LHCN-M2 (cell line): Measurements from ENCODE around the gene COL18A1. TPM values are rescaled to one million over a fixed set of nuclear protein-coding genes. Genes with fewer than 3 reads are reported as not detected.
"Not testable (repeated sequence)": the region's sequence is repeated elsewhere in the genome, so short reads cannot be mapped to it uniquely, and the experiment has no call there.

ENCODE experiments used
- DNase-seq: peaks from one replicate; pipeline ENCODE4 v3.0.0-alpha.2; 2012; ENCODE audit warnings: low read depth
- total RNA-seq: library from RNA; depleted of rRNA; stranded (reverse); fragments of >200 nt; gene quantifications from 2 replicates; pipeline ENCODE4 v1.2.3, GENCODE V29; 2014

COL18A1 gene
- total RNA-seq, 1 experiment from 2014 or later = 54.2 TPM

DNA sequence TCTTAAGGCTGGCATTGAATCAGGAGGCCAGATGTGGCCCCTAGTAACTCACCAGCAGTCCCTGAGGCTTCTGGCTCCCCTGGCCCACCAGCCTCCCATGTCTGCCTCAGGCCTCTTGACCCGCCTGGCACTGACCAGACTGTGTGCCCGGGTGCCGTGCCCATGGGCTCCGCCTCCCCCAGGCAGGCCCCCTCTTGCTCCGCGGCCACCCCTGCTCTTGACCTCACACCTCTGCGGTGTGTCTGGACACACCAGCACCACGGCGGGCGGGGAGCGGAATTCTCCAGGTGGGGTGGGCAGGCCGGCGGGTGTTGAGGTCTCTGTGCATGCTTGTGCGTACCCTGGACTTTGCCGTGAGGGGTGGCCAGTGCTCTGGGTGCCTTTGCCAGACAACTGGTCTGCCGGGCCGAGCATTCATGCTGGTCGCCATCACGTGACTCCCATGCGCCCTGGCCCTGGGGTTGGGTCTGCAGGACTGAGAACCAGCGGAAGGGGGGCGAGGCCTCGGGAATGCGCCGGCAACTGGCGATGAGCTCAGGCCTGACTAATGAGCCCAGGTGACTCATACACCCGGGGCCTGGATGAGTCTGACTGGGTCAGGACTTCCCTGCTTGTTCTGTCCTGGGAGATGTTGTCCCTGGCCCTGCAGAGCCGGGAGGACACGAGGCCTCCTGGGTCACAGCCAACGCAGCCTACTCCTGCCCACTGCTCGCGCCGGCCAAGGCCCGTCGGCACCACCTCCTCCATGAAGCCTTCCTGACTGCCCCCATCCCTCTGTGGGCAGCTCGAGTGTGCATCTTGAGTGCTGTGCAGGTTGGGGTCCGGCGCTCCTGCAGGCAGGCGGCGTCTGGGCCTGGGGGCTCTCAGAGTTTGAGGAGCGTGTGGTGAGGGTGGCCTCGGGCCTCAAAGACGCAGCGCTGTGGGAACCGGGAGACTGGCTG, 22.6 kb downstream of the COL18A1 start:
- DNase-seq = peak; percentile 97

DNA sequence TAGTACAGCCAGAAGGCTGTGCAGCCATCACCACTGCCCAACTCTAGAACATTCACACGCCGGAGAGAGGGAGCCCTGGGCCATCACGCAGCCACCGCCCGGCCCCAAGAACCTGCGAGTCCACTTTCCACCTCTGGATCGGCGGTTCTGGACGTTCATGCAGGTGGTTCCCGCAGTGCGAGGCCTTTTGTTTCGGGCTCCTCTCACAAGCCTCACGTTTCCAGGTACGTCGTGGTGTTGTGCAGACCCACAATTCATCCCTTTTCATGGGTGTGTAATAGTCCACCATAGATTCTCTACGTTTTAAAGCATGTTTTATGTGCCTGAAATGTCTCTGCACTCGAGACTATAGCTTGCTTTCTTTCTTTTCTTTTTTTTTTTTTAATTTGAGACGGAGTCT, 23.6 kb downstream of the COL18A1 start:
- DNase-seq = no peak

DNA sequence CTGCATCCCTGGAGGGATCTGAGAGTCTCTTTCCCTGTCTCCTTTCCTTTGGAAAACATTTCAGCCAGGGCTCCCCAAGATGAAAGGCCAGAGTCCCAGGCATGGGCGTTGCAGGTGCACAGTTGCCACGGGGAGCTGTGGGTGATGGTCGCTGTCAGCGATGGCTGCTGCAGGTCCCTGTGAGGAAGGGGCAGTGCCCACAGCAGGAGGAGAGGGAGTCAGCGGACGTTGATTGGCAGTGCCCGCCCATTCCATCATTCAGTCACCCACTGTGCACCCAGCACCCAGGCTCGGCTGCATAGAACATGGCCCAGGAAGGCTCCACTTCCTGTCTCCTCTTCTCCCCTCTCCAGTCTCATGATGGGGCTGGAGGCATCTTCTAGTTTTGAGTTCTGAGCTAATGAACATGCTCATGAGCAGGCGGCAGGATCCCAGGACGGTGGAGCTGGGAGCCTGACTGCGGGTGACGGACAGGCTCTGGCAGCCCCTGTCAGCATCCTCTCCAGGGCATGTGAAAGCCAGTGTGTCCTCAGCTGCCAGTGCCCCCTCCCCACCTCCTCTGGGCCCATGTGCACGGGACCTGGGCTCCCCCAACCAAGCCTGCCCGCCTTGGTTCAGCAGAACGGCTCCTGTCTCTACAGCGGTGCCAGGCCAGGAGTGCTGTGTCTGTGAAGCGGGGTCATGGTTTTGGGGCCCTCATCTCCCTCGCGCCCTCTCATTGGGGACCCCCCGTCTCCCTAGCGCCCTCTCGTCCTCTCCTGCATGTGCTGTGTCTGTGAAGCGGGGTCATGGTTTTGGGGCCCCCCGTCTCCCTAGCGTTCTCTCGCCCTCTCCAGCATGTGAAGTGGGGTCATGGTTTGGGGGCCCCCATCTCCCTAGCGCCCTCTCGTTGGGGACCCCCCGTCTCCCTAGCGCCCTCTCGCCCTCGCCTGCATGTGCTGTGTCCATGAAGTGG, 24.5 kb downstream of the COL18A1 start:
- DNase-seq = no peak

DNA sequence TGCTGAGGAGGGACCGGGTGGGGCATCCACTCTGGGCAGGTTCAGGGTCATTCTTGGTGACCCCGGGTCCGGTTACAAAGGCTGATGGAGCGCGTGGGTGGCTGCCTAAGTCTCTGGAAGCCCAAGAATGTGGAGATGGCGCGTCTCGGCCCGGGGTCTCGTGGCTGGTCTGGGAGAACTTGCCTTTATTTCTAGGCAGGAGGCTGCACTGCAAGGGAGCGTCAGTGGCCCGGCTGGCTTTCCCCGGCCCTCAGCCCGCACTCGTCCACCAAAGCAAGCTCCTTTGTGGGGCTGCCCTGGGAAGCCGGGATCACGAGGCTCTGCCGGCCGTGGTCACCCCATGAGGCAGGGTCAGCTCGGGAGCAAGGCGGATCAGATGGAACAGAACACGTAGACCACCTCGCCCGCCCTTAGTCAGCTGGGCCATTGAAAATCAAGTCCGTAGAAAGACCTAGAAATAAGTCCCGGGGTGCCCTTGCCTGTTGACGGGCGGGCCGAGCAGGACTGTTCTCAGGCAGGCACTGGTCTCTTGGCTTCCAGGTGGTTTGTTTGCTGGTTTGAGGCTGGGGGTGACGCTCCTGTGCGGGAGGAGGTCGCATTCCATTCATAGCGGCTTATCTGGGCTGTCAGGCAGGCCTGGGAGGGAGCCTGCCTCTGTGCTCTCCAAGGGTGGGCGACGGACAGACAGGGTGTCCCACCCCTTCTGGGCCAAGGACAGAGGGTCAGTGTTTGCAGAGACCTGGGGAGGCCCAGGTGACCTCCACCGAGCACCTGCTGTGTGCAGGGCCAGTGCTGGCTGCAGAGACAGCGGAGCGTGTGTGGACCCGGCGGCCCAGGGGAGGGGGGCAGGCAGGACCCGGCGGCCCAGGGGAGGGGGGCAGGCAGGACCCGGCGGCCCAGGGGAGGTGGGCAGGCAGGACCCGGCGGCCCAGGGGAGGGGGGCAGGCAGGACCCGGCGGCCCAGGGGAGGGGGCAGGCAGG, 25.8 kb downstream of the COL18A1 start:
- DNase-seq = no peak

DNA sequence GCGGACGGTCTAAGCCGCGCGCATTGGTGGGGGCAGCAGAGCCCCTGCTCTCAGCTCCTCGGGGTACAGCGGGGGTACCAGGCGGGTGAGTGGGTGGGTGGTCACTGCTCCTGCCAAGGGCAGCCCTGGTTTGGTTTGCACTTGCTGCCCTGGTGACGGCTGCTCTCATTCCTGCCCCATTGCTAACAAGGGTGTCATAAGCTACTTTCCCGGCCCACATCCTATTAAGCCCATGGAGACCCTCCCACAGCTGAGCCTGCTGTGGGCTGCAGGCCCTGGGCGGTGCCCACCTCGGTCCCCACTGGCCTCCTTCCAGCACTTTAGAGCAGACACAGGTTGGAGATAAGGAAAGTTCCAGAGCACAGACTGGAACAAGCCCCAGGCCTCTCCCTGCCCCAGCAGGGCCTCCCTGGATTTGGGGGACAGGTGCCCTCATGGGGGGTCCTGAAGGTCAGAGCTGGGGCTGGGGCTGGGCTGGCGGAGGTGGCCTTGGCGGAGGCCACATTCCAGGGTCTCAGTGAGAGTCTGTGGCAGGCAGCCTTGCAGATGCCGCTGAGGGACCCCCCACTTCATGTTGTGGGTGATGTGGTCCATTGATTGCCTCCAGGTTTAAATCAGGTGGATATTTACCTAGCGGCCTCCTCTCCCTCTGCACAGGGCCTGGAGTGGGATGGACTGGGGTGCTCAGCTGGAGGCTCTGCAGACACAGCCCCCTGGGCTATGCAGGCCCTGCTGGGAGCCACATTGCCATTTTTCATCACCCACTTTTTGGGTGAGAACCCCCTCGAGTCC, 27.0 kb downstream of the COL18A1 start:
- no peak for DNase-seq

DNA sequence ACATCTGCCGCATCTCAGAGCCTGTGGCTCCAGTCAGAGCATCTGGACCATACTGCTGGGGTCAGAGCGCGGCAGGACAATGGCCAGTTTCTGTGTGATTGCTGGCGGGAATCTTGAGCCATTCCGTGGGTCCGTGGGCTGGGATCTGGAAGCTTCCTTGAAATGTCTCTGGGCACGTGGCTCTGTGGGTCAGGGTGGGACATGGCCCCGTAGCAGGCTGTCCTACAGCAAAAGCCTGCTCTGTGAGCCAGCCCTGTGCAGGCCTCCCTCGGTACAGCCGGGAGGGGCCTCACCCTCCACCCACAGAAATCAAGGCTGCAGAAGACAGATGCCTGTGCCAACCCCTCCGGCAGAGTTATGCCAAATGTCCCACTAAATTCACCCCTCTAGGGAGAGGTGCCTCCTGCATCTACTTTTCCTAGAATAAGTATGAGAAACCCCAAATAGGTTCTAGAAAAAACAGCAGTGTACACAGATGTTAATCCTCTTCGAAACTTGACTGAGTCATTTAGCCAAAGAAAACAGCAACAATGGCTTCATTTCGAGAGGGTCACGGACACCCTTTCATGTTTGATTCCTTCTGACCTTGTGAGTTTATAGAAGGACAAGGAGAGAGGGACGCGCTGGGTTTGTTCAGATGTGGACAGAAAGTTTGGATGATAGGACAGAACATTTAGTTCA, 27.8 kb downstream of the COL18A1 start:
- DNase-seq = peak; percentile 70

DNA sequence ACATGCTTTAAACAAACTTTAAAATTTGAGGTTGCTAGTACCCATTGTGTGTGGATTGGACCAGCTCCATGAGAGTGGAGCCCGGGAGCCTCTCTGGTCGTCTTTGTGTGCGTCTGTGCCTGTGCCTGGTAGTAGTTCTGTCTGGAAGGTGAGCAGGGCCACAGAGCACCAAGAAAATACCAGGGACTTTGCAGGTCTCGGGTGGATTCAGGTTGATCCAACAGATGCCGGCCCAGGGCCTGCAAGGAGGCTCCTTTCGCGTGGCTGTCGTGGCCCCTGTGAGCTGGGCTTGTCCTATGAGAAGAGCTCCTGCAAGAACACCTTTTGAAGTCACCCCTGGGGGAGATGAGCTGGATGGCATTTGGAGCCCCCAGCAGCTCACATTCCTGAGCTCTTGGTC, 28.3 kb downstream of the COL18A1 start:
- no peak for DNase-seq

DNA sequence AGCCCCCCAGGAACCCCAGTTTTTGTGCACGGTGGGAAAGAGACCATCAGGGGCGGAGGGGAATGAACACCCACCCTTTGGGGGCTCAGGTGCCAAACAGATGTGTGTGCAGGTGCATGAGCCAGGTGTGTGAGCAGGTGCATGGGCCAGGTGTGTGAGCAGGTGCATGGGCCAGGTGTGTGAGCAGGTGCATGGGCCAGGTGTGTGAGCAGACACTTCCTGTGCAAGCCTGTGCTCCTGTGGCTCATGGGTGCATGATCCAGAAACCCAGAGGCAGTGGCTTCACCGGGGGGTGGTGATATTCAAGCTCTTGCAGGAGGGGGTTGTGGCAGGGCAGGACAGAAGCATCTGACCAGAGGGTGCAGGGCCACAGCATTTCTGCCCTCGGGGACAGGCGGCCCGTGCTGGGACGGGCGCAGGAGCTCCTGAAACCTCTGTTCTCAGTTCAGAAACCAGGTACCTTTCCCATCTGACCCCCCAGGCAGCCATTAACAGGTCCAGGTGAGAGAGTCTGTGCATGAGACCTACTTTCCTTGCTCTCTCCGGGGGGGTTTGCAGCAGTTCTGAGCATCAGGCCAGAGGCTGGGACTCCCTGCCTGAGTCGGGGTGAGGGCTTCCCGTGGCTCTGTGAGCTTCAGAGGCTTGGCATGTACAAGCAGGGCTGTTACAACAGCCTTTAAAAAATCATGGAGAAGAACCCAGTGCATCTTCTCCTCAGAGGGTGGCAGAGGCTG, 29.1 kb downstream of the COL18A1 start:
- no peak for DNase-seq

DNA sequence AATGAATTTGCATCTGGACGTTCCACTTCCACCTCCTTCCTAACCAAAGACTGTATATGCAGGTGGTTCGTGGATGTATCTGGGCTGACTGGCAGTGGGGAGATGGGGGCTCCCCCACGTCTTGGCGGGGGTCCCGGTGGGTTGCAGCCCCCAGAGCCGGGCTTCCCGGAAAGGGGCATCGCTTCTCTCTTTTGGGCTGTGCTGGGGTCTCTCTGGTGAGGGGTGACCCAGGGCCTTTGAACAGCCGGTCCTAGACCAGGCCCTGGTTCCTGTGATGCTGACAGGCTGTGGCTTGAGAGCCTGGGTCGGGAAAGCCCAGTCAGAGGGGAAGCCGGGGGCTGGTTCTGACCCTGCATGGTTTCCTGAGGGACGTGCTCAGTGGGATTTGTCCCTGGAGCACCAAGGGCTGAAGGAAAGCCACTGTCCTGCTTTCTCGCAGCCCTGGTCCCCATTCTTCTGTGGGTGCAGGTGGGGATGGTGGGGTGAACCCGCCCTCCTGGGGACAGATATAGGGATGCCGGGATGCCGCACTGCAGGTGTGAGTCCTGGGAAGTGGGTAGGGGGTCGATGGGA, 29.8 kb downstream of the COL18A1 start:
- no peak for DNase-seq

DNA sequence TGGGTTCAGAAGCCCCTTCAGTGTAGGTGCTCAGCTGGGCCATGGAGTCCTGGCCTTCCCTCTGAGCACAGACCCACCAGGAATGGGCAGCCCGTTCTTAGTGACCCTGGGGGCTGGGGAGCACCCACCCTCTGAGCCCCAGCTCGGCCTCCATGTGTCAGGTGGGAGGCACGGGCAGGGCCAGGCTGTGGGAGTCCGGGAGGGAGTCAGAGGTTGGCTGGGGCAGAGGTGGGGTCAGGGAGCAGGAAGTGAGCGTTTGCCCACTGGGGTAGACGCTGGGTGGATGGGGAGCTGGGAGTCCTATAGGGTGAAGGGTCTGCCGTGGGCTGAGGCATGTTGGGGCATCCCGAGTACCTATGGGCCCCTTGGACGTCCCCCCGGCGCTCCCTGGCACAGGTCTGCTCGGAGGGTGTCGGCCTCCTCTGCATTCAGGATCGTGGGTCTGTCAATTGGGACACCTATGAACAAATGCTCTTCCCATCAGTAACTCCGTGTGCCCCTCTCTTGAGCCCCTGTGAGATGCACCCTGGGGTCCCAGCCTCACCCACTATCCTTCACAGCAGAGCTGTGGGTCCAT, 30.5 kb downstream of the COL18A1 start:
- DNase-seq = no peak

DNA sequence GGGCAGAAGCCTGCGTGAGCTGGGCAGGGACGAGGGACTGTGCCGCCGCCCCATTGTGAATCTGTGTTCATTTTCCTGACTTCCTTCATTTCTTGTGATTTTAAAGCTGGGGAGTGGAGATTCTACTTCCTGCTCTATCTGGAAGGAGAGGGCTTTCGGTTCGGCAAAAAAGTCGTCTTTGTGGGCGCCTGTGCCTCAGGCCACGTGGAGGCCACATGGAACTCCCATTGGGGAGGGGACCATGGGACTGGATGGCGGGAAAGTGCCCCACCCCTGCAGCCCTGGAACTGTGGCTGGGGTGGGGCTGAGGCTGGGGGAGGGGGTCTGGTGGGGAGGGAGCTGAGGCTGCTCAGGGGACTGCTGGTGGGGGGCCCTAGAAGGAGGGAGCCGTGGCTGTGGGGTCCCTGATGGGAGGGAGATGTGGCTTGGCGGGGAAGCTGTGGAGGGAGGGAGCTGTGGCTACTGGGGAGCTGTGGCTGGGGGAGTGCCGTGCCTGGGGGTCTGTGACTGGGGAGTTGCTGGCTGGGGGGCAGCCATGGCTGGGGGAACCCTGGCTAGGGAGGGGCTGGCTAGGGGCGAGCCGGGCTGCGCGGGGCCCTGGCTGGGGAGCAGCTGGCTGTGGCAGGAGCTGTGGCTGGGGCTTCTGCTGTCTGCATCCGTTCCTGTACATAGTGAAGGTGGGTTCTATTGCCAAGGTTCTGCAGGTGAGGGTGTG, 31.5 kb downstream of the COL18A1 start:
- DNase-seq = no peak

DNA sequence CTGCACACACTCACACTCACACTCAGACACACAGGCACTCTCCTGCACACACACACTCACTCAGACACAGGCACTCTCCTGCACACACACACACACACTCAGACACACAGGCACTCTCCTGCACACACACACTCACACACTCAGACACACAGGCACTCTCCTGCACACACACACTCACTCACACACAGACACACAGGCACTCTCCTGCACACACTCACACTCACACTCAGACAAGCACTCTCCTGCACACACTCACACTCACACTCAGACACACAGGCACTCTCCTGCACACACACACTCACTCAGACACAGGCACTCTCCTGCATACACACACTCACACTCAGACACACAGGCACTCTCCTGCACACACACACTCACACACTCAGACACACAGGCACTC, 32.9 kb downstream of the COL18A1 start:
- not testable (repeated sequence) for DNase-seq

DNA sequence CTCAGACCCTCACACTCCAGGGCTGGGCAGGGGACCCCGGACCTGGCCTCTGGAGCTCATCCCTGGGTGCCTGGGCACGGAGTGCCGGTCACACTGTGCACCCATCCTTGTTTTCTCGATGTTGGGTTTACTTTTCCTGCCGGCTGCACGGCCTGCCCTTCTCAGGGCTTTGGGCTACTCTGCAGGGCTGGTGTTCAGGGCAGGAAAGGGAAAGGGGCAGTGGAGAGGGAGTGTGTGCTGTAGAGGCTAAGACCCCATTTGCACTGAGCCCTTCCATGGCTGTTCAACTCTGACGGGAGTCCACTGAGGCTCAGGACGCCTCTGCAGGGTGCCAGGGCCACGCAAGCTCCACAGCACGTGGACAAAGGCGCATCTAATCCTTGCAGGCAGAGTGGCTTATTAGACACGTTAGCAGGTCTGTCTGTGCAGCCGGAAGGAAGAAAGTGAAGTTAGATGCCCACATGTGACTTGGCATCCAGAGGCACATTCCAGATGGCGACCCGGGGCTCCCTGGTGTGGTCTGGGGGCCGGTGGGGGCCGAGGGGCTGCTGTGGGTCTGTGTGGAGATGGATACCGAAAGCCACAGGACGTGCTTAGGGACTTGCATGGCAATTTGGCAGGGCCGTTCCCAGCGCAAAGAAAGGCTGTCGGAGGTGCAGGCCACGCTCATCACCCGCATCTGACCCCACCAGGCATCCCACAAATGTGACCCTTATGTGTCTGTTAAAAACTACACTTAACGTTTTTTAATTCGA, 33.6 kb downstream of the COL18A1 start:
- no peak for DNase-seq

DNA sequence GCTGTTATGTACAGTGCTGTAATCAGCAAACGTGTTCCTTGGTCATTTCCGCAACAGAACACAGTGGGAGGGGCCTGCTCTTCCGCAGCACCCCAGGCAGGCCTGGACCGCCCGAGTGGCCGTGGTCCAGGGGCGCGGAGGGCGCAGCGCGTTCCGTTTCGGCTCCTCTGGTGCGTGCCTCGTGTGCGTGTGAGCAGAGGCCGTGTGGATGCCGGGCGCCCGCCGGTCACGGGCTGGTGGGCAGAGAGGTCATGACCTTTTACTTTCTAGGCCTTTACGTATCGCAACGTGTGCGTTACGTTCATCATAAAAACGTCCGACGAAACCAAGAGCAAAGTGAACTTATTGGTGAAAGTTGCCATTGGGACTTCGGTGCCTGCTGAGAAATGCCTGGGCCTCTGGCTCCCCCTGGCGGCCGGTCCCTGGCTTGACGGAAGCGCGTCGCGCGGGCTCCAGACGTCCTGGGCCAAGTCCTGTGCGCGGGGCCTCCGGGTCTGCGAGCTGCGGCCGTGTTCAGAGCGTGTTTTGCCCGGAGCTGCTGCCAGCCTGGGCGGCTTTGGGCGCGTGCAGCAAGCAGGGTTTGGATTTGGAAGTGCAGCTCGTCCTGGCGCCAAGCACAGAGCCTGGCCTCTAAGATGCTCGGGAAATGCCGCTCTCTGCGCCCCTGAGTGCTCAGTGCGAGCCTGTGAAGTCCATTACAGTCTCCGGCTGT, 34.4 kb downstream of the COL18A1 start:
- peak; percentile 85 for DNase-seq

DNA sequence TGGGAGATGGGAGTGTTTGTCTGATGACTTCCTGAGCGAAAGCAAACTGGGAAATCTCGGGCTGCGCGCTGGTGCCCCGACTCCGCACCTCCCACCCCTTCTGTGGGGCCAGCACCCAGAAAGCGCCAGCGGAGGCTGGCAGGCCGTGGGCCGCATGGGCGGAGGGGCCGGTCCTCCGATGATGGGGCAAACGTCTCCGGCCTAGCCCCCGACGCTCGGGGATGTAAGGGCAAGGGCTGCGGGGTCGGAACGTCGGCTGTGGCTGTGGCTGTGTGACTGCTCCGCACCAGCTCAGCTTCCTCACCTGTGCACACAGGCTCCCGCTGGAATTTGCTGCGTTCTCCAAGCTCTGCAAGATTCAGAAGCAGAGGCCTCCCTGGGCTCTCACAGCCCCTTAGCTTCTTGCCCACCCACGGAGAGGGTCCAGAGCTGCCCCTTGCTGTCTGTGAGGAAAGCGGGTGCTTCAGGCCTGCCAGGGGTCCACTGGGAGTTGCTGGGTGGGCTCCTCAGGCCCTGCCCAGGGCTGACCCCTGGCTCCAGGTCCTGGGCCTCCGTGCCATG, 35.0 kb downstream of the COL18A1 start:
- DNase-seq = no peak
